Stimulated activated CD4-positive, alpha-beta T cell treated with anti-CD3 and anti-CD28 coated beads, Interleukin-2, amount 100 ng/mL, for 48 hours (primary cell): ENCODE results near the gene NT5C.
"Not testable (repeated sequence)": the region's sequence is repeated elsewhere in the genome, so short reads cannot be mapped to it uniquely, and the experiment has no call there.

Source experiments
- DNase-seq, 2 donors: peaks; one replicate each; pipeline ENCODE4 v3.0.0-alpha.2; 2020

NT5C gene

GRCh38 chr17:75131278-75132017 is at the start of gene NT5C:
TSS of gene NT5C (minus strand) at chr17:75131742. CDS start at chr17:75131707, 35 bp downstream.
- DNase-seq: peak; percentile 59 to 70

DNA sequence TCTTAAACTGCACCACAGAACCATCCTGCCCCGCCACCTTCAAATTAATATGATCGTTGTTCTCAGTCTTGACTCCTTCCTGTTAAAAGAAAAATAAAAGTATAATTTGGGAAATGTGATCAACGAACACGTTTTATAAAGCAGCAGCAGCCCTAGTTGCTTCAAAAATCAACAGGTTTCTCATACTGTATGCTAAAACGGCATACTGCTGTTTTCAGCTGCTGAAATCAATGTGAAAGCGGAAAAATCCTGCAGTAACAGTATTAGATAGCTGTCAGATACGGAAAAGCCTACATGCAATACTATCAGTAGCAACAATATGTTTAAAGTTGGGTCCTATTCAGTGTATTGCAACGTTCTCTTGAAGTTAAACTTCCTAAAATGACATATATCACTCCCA is 49.6 kb upstream of the NT5C start:
- no peak for DNase-seq

DNA sequence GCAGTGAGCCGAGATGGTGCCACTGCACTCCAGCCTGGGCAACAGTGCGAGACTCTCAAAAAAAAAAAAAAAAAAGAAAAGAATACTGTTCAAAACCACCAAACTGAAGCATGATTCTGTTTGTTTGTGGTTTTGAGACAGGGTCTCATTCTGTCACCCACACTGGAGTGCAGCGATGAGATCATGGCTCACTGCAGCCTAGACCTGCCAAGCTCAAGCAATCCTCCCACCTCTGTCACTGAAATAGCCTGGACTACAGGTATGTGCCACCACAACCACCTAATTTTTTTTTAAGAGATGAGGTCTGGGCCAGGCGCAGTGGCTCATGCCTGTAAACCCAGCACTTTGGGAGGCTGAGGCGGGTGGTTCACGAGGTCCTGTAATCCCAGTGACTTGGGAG is 46.9 kb upstream of the NT5C start:
- no peak for DNase-seq

DNA sequence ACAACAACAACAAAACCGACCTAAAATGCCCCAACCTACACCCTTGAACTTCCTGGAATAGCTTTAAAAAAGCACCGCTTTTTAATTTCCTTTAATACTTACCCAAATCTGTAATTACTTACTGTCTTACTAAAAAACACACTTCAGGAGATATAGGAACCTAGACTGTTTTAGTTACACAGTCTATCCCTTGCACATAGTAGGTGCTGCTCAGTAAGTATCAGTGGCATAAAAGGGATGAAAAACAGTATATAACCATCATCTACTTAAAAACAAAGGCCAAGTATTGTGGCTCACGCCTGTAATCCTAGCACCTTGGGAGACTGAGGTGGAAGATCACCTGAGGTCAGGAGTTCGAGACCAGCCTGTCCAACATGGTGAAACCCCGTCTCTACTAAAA is 45.1 kb upstream of the NT5C start:
- DNase-seq: no peak

- DNase-seq: no peak
These were observed 43.5 kb upstream of the NT5C start for GRCh38 chr17:75174996-75175395.

- DNase-seq: no peak
These were observed 42.0 kb upstream of the NT5C start for GRCh38 chr17:75173526-75173925.

- DNase-seq: no peak
These were observed 37.5 kb upstream of the NT5C start for GRCh38 chr17:75168998-75169397.

DNA sequence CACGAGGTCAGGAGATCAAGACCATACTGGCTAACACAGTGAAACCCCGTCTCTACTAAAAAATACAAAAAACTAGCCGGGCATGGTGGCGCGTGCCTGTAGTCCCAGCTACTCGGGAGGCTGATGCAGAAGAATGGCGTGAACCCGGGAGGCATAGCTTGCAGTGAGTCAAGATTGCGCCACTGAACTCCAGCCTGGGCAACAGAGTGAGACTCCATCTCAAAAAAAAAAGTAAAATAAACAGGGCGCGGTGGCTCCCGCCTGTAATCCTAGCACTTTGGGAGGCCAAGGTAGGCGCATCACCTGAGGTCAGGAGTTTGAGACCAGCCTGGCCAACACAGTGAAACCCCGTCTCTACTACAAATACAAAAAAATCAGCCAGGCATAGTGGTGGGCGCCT is 33.1 kb upstream of the NT5C start:
- DNase-seq: not testable (repeated sequence)

DNA sequence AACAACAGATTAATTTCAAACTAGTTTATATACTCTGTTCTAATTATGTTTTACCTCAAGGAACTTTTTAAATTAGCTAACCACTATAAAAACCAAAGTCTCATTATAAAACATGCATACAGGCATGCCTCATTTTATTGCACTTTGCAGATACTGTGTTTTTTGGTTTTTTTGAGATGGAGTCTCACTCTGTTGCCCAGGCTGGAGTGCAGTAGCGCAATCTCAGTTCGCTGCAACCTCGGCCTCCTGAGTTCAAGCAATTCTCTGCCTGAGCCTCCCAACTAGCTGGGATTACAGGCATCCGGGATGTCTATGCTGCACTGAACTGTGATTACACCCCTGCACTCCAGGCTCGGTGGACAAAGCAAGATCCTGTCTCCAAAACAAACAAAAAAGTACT is 31.5 kb upstream of the NT5C start:
- DNase-seq: no peak

GRCh38 chr17:75160211-75160610 is 28.7 kb upstream of the NT5C start:
- no peak for DNase-seq

DNA sequence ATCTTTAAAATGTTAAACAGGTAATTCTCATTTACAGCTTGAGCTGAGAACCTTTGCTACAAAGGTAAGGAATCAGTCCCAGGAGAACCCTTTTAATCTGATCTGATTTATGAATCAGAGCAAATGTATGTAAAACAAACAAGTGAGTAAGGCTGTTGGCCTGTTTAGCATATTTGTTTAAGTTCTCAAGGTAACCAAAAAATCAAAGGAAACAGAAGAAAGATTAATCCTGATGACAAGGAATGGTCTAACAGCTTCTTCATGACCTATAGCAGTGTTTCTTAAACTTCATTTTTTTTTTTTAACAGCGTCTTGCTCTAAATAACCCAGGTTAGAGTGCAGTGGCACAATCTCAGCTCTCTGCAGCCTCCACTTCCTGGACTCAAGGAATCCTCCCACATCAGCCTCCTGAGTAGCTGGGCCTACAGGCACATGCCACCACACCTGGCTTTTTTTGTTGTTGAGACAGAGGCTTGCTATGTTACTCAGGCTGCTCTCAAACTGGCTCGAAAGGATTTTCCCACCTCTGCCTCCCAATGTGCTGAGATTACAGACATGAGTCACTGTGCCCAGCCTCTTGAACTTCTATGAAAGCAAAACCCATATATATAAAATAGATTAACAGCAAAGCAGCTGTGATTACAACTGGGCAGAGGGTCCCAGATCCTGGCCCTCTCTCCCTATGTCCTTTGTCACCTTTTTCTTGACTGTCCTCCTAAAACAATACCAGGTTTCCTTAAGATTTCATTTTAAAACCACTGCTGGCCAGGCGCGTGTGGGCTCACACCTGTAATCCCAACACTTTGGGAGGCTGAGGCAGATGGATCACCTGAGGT is 27.9 kb upstream of the NT5C start:
- DNase-seq: no peak

DNA sequence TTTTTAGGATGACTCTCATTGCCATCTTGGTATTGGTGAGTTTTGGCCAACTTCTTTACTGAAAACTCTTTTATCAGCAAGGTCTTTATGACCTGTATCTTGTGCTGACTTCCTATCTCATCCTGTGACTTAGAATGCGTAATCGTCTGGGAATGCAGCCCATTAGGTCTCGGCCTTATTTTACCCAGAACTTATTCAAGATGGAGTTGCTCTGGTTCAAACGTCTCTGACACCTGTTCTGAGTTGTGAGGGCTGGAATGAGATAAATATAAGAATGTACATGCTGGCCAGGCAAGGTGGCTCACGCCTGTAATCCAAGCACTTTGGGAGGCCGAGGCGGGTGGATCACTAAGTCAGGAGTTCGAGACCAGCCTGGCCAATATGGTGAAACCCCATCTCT is 26.9 kb upstream of the NT5C start:
- not testable (repeated sequence) for DNase-seq

DNA sequence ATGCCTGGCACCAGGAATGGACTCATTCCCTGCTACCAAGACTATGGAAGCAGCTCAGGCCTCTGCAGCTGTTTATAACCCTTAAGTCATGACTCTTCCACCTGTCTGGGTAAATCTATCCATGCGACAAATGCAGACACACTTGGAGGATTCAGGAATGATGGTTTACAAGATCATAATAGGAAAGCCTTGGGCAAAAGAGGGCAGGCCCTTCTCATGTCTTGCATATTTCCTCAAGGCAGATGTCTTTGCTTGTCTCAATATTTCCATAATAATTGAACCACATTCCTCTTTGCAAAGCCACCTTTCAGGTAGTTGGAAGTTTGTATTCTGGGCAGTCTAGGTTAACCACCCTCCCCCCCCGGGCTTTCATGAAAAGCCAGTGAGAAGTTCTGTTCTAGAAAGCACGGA is 23.7 kb upstream of the NT5C start:
- DNase-seq: no peak

GRCh38 chr17:75154195-75155106 is 22.9 kb upstream of the NT5C start, which contains the start of gene JPT1:
TSS of gene JPT1 (minus strand) at chr17:75154512. CDS start at chr17:75154397, 115 bp downstream.
- DNase-seq: peak; percentile 96 to 97

DNA sequence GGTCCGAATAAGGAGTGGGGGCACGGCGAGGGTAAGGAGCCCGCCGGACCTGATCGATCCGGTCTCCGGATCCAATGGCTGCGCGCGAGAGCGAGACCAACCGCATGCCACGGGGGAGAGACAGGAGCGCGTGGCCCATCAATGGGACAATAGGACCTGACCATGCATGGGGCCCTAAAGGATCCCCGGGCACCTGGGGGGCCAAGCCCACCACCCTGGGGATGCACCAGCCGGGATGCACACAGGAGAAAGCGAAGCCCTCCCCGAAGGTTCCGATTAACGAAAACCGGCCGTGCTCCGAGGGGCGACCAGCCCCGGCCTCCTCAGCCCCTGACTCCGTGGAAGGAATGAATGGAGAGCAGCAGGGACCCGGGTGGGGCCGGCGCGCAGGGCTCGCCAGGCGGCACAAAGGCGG is 22.2 kb upstream of the NT5C start:
- peak; percentile 19 to 24 for DNase-seq

- peak in 1 of 2 donors; percentile 25 for DNase-seq
These were observed 21.6 kb upstream of the NT5C start for GRCh38 chr17:75152922-75153779.

- DNase-seq: no peak
These were observed 21.0 kb upstream of the NT5C start for GRCh38 chr17:75152523-75152921.

- DNase-seq: no peak
These were observed 20.4 kb upstream of the NT5C start for GRCh38 chr17:75151930-75152329.

DNA sequence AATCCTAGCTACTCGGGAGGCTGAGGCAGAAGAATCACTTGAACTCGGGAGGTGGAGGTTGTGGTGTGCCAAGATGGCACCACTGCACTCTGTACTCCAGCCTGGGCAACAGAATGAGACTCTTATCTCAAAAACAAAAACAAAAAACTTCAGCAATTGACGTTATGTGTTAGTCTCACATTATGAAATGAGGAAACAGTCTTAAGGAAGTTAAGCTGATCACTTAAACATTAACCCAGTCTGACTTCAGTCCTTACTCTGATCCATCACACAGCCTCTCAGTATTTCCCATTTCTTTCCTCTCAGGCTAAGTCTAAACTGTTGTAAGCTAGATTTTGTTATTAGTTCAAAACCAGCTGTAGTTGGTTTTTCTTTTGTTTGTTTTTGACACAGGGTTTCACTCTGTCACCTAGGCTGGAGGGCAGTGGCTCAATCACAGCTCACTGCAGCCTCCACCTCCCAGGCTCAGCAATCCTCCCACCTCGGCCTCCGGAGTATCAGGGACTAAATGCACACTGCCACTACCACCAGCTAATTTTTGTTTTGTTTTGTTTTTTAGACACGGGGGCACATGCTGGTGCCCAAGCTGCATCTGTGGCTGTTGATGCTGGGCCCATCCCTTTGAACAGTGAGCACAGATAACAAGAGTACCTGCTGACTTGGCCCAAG is 16.5 kb upstream of the NT5C start:
- no peak for DNase-seq

DNA sequence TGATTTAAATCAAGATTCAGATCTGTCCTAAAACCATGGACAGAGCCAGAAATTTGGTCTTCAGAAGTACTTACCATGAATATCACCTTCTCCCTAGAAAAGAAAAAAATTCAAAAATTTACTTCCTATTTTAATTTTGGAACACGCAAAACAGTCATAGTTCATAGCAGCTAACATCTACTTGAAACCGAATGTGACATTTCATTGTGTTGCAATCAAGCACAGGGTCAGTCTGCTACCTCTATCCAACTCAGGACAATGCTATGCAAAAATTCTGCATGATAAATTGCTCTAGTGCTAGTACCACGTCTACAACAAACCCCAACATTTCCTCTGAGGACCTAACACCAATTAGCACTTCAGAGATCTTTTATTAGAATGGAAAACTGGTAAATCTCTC is 15.1 kb upstream of the NT5C start:
- DNase-seq: no peak

GRCh38 chr17:75144816-75145512 is 13.4 kb upstream of the NT5C start:
- no peak for DNase-seq
